K562 (cell line): ENCODE data around the gene S100A7A. TPM values are rescaled to one million over a fixed set of nuclear protein-coding genes. Genes with fewer than 3 reads are reported as not detected.

Source experiments
- ATF7 ChIP-seq: fragments of 450-650 bp; IDR thresholded peaks from 2 replicates; pipeline ENCODE4 v1.7.1; 2014; ENCODE audit warnings: mild to moderate bottlenecking, moderate library complexity
- CTBP1 ChIP-seq: fragments of 450-650 bp; IDR thresholded peaks from 2 replicates; pipeline ENCODE4 v1.6.1; 2016; ENCODE audit warnings: borderline replicate concordance
- DIDO1 ChIP-seq: fragments of 450-650 bp; IDR thresholded peaks from 2 replicates; pipeline ENCODE4 v1.6.1; 2016; ENCODE audit warnings: low read depth, missing biosample characterization, missing genetic modification characterization
- ELF1 ChIP-seq: fragments of 200-800 bp; sonication (Bioruptor generic); IDR thresholded peaks from 2 replicates; pipeline ENCODE4 v1.6.1; 2016; ENCODE audit warnings: missing genetic modification characterization, missing compliant biosample characterization
- FOSL1 ChIP-seq: fragments of 200-800 bp; sonication (Bioruptor generic); conservative IDR thresholded peaks from 2 replicates; pipeline ENCODE4 v1.6.1; 2016; ENCODE audit warnings: missing genetic modification characterization, missing compliant biosample characterization
- HDAC2 ChIP-seq: fragments of 450-650 bp; IDR thresholded peaks from 2 replicates; pipeline ENCODE4 v1.6.1; 2016; ENCODE audit warnings: mild to moderate bottlenecking
- HNRNPH1 ChIP-seq: fragments of 200-400 bp; formaldehyde crosslinking; optimal IDR thresholded peaks from 2 replicates; pipeline ENCODE3; 2017; ENCODE audit warnings: low read depth, mild to moderate bottlenecking, low read length, moderate library complexity
- KDM1A ChIP-seq, 2 experiments: fragments of 450-650 bp; IDR thresholded peaks; 2 replicates each; pipeline ENCODE4 v1.6.1; 2016; ENCODE audit warnings: mild to moderate bottlenecking in 2 of 2
- KDM4B ChIP-seq, 2 experiments: fragments of 450-650 bp in 1 of 2; sonication (generic) in 1 of 2; IDR thresholded peaks; 2 replicates each; pipeline ENCODE4 v1.6.1; 2016 to 2017; ENCODE audit warnings: borderline replicate concordance in 2 of 2, antibody characterized with exemption in 1 of 2, low read depth in 1 of 2, mild to moderate bottlenecking in 1 of 2
- MEF2A ChIP-seq: IDR thresholded peaks from 2 replicates; pipeline ENCODE4 v1.6.1; 2011; ENCODE audit warnings: low read depth, mild to moderate bottlenecking, low read length, moderate library complexity; ENCODE audit not compliant: control insufficient read depth
- MEF2D ChIP-seq: conservative IDR thresholded peaks from 2 replicates; pipeline ENCODE4 v1.6.1; 2016; ENCODE audit warnings: low read depth, missing genetic modification characterization, missing compliant biosample characterization
- NFIC ChIP-seq: fragments of 450-650 bp; IDR thresholded peaks from 2 replicates; pipeline ENCODE4 v1.6.1; 2017; ENCODE audit warnings: mild to moderate bottlenecking, inconsistent platforms
- RCOR1 ChIP-seq, 2 experiments: IDR thresholded peaks; 2 replicates each; pipeline ENCODE4 v1.6.1; 2012; ENCODE audit warnings: low read depth in 2 of 2, low read length in 2 of 2, borderline replicate concordance in 1 of 2, improper control_type of control experiment in 1 of 2
- SMAD4 ChIP-seq: fragments of 250-450 bp; sonication (Bioruptor Pico); conservative IDR thresholded peaks from 2 replicates; pipeline ENCODE4 v1.8.0; 2021; ENCODE audit warnings: inconsistent platforms, mild to moderate bottlenecking, moderate library complexity
- SNIP1 ChIP-seq: fragments of 450-650 bp; IDR thresholded peaks from 2 replicates; pipeline ENCODE4 v1.7.1; 2017; ENCODE audit warnings: low read depth, mild to moderate bottlenecking
- SOX6 ChIP-seq: fragments of 450-650 bp; IDR thresholded peaks from 2 replicates; pipeline ENCODE4 v1.6.1; 2014; ENCODE audit warnings: mild to moderate bottlenecking
- ZNF184 ChIP-seq: sonication (generic); formaldehyde crosslinking; IDR thresholded peaks from 2 replicates; pipeline ENCODE4 v1.5.0; 2020; ENCODE audit warnings: missing genetic modification reagents
- polyA plus RNA-seq, 8 experiments: library from polyadenylated mRNA; depleted of rRNA in 4 of 8; stranded (reverse) in 5 of 8; unstranded in 3 of 8; fragments of >200 nt; fragmentation: Nextera tagmentation in 2 of 8; fragmentation: Illumina TruSeq in 1 of 8; extraction: Ambion mirVana in 2 of 8; extraction: Trizol in 1 of 8; gene quantifications; 2 replicates each; pipeline versions ENCODE4 v1.2.1 to v1.2.3, GENCODE V29; 2011 to 2014; ENCODE audit warnings: inconsistent platforms in 1 of 8, missing spikeins in 1 of 8
- total RNA-seq, 7 experiments: library from RNA; depleted of rRNA in 6 of 7; stranded (reverse); fragments of >200 nt in 6 of 7; fragmentation: Illumina TruSeq in 2 of 7; extraction: Trizol in 2 of 7; gene quantifications; 2 replicates each; pipeline versions ENCODE4 v1.2.1 to v1.2.3, GENCODE V29; 2011 to 2021; ENCODE audit warnings: low replicate concordance in 1 of 7
- TF ChIP-seq, protein P1 (sequence below), 2 experiments: fragments of 450-650 bp in 1 of 2; IDR thresholded peaks; 2 replicates each; pipeline ENCODE4 v1.6.1; 2011 to 2017; ENCODE audit warnings: low read depth in 2 of 2, antibody characterized with exemption in 1 of 2, borderline replicate concordance in 1 of 2, low read length in 1 of 2, mild to moderate bottlenecking in 1 of 2, mixed read lengths in 1 of 2; ENCODE audit not compliant: control insufficient read depth in 1 of 2
- TF ChIP-seq, protein P2 (sequence below): IDR thresholded peaks from 2 replicates; pipeline ENCODE4 v1.6.1; 2014; ENCODE audit warnings: antibody characterized with exemption
- TF ChIP-seq, protein P3 (sequence below): sonication (generic); formaldehyde crosslinking; IDR thresholded peaks from 2 replicates; pipeline ENCODE4 v1.8.0; 2022; ENCODE audit warnings: mild to moderate bottlenecking, low read depth, missing genetic modification reagents
- TF ChIP-seq, protein P4 (sequence below), 2 experiments: fragments of 200-800 bp in 1 of 2; sonication (Bioruptor generic) in 1 of 2; sonication (generic) in 1 of 2; formaldehyde crosslinking in 1 of 2; IDR thresholded peaks in 1 of 2; conservative IDR thresholded peaks in 1 of 2; 2 replicates each; pipeline versions ENCODE4 v1.5.0 to v1.6.1; 2016 to 2020; ENCODE audit warnings: missing compliant biosample characterization in 1 of 2, missing genetic modification characterization in 1 of 2, missing genetic modification reagents in 1 of 2

The S100A7A gene
- total and polyA plus RNA-seq, 9 of the 15 experiments (the other 6 are each of a cell fraction or from before 2014, with no cell fraction given), result not detected

DNA sequence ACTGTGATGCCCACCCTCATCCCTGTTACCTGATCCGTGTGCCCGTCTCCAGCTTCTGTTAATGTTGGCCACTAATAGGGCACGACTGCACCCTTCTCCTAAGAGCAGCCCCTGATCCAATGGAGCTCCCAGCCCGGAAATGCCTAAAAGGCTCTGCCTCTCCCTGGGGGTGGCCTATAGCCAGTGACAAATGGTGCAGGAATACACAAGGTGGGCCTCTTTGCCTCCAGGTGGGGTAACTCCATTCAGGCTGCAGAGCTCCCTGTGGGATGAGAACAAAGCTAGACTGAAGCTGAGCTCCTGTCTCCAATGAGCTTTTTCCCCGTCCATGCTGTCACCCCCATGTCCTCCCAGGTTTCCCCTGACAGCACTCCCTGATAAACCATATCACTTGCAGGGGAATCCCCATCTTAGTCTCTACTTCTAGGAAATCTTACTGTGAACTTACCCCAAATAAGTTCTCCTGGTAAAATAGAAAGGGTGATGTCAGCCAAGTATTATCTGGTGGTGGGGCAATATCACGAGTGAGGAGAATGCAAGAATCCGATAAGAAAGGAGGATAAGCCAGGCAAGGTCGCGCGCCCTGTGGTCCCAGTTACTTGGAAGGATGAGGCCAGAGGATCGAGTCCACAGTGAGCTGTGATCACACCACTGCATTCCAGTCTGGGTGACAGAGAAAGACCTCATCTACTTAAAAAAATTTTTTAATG, 18.6 kb downstream of the S100A7A start (continued):
- TF ChIP-seq, protein P1, sequence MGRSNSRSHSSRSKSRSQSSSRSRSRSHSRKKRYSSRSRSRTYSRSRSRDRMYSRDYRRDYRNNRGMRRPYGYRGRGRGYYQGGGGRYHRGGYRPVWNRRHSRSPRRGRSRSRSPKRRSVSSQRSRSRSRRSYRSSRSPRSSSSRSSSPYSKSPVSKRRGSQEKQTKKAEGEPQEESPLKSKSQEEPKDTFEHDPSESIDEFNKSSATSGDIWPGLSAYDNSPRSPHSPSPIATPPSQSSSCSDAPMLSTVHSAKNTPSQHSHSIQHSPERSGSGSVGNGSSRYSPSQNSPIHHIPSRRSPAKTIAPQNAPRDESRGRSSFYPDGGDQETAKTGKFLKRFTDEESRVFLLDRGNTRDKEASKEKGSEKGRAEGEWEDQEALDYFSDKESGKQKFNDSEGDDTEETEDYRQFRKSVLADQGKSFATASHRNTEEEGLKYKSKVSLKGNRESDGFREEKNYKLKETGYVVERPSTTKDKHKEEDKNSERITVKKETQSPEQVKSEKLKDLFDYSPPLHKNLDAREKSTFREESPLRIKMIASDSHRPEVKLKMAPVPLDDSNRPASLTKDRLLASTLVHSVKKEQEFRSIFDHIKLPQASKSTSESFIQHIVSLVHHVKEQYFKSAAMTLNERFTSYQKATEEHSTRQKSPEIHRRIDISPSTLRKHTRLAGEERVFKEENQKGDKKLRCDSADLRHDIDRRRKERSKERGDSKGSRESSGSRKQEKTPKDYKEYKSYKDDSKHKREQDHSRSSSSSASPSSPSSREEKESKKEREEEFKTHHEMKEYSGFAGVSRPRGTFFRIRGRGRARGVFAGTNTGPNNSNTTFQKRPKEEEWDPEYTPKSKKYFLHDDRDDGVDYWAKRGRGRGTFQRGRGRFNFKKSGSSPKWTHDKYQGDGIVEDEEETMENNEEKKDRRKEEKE (IDR thresholded peaks at IDR 0.05; ENCODE audit: borderline replicate concordance in 1 of 2, control insufficient read depth in 1 of 2, low read depth in 2 of 2, low read length in 1 of 2), result no peak
- TF ChIP-seq DIDO1 (tag) (no peak), MEF2D (tag) (no peak), ATF7 (peak; percentile 94), SNIP1 (no peak), HDAC2 (peak; percentile 70; the same call in 1 of the 2 replicates), NFIC (peak; percentile 14; the same call in 1 of the 2 replicates), CTBP1 (peak; percentile 95), ZNF184 (no peak), RCOR1 (IDR thresholded peaks at IDR 0.05; ENCODE audit: borderline replicate concordance in 1 of 2, low read depth in 2 of 2, low read length in 2 of 2) (peak; percentile 45 to 86; a peak in 3 of 4 replicates), ELF1 (tag) (0 out of 2 replicates have a peak, but pooled peaks have one; percentile 14), SOX6 (peak; percentile 91), KDM1A (IDR thresholded peaks at IDR 0.05) (peak; percentile 43 to 54; a peak in 3 of 4 replicates), SMAD4 (CRISPR knock-in tag) (peak; percentile 34; the same call in 1 of the 2 replicates), KDM4B (IDR thresholded peaks at IDR 0.05; ENCODE audit: borderline replicate concordance in 2 of 2, low read depth in 1 of 2) (no peak), FOSL1 (tag) (peak; percentile 75), MEF2A (no peak), HNRNPH1 (no peak)
- TF ChIP-seq, protein P2, sequence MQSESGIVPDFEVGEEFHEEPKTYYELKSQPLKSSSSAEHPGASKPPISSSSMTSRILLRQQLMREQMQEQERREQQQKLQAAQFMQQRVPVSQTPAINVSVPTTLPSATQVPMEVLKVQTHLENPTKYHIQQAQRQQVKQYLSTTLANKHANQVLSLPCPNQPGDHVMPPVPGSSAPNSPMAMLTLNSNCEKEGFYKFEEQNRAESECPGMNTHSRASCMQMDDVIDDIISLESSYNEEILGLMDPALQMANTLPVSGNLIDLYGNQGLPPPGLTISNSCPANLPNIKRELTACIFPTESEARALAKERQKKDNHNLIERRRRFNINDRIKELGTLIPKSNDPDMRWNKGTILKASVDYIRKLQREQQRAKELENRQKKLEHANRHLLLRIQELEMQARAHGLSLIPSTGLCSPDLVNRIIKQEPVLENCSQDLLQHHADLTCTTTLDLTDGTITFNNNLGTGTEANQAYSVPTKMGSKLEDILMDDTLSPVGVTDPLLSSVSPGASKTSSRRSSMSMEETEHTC, result peak; percentile 89
- TF ChIP-seq, protein P3, sequence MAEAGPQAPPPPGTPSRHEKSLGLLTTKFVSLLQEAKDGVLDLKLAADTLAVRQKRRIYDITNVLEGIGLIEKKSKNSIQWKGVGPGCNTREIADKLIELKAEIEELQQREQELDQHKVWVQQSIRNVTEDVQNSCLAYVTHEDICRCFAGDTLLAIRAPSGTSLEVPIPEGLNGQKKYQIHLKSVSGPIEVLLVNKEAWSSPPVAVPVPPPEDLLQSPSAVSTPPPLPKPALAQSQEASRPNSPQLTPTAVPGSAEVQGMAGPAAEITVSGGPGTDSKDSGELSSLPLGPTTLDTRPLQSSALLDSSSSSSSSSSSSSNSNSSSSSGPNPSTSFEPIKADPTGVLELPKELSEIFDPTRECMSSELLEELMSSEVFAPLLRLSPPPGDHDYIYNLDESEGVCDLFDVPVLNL (CRISPR knock-in tag), result no peak
- TF ChIP-seq, protein P4, sequence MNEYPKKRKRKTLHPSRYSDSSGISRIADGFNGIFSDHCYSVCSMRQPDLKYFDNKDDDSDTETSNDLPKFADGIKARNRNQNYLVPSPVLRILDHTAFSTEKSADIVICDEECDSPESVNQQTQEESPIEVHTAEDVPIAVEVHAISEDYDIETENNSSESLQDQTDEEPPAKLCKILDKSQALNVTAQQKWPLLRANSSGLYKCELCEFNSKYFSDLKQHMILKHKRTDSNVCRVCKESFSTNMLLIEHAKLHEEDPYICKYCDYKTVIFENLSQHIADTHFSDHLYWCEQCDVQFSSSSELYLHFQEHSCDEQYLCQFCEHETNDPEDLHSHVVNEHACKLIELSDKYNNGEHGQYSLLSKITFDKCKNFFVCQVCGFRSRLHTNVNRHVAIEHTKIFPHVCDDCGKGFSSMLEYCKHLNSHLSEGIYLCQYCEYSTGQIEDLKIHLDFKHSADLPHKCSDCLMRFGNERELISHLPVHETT (CRISPR knock-in tag; conservative IDR thresholded peaks at IDR 0.05 in 1 of 2, IDR thresholded peaks at IDR 0.05 in 1 of 2), result 0 out of 4 replicates have a peak, but pooled peaks of 1 of the 2 experiments have one; percentile 27
